ENCODE results near the gene HECTD4. TPM values are rescaled to one million over a fixed set of nuclear protein-coding genes. Genes with fewer than 3 reads are reported as not detected.
"Not testable (repeated sequence)": the region's sequence is repeated elsewhere in the genome, so short reads cannot be mapped to it uniquely, and the experiment has no call there.

HECTD4 gene
- total RNA-seq, 1 donor from 2014 or later = 40.7 TPM

- peaks cover 3% of the 10 kb centered on the region for H3K9me3 Mint-ChIP-seq (ENCODE audit: low read depth)
- no peak for DNase-seq (ENCODE audit: low spot score)
- H3K4me3 Mint-ChIP-seq (ENCODE audit: unreplicated experiment) = no peak overlapping the region
- H3K36me3 Mint-ChIP-seq (ENCODE audit: low read depth) = peaks cover 13% of the 10 kb centered on the region
- H3K27me3 Mint-ChIP-seq (ENCODE audit: low read depth) = no peaks in the 10 kb centered on the region
- TF ChIP-seq CTCF (IDR thresholded peaks at IDR 0.05) = no peak
- no peak overlapping the region for H3K27ac Mint-ChIP-seq (ENCODE audit: unreplicated experiment)
- peaks cover 7% of the 10 kb centered on the region for H3K4me1 Mint-ChIP-seq (ENCODE audit: low read depth)
Observed at GRCh38 chr12:112401054-112401453, 18.8 kb upstream of the HECTD4 start.

GRCh38 chr12:112393328-112393727, 11.1 kb upstream of the HECTD4 start:
- no peak overlapping the region for H3K4me3 Mint-ChIP-seq (ENCODE audit: unreplicated experiment)
- peaks cover 14% of the 10 kb centered on the region for H3K9me3 Mint-ChIP-seq (ENCODE audit: low read depth)
- H3K4me1 Mint-ChIP-seq (ENCODE audit: low read depth) = no peaks in the 10 kb centered on the region
- H3K27me3 Mint-ChIP-seq (ENCODE audit: low read depth) = no peaks in the 10 kb centered on the region
- no peak for TF ChIP-seq CTCF (IDR thresholded peaks at IDR 0.05)
- DNase-seq (ENCODE audit: low spot score) = no peak
- H3K36me3 Mint-ChIP-seq (ENCODE audit: low read depth) = peaks cover 3% of the 10 kb centered on the region
- H3K27ac Mint-ChIP-seq (ENCODE audit: unreplicated experiment) = no peak overlapping the region

- H3K36me3 Mint-ChIP-seq (ENCODE audit: low read depth); H3K4me3 Mint-ChIP-seq (ENCODE audit: unreplicated experiment); H3K4me1 Mint-ChIP-seq (ENCODE audit: low read depth); H3K27me3 Mint-ChIP-seq (ENCODE audit: low read depth); H3K9me3 Mint-ChIP-seq (ENCODE audit: low read depth); DNase-seq (ENCODE audit: low spot score); H3K27ac Mint-ChIP-seq (ENCODE audit: unreplicated experiment): not testable (repeated sequence)
Observed at GRCh38 chr12:112389922-112390654, 7.9 kb upstream of the HECTD4 start.

GRCh38 chr12:112389228-112389627, 7.0 kb upstream of the HECTD4 start:
- H3K27ac Mint-ChIP-seq (ENCODE audit: unreplicated experiment) = no peak overlapping the region
- H3K36me3 Mint-ChIP-seq (ENCODE audit: low read depth) = no peaks in the 10 kb centered on the region
- H3K9me3 Mint-ChIP-seq (ENCODE audit: low read depth) = no peaks in the 10 kb centered on the region
- DNase-seq (ENCODE audit: low spot score) = no peak
- TF ChIP-seq CTCF (IDR thresholded peaks at IDR 0.05) = no peak
- H3K4me3 Mint-ChIP-seq (ENCODE audit: unreplicated experiment) = no peak overlapping the region
- H3K27me3 Mint-ChIP-seq (ENCODE audit: low read depth) = no peaks in the 10 kb centered on the region
- H3K4me1 Mint-ChIP-seq (ENCODE audit: low read depth) = peaks cover 5% of the 10 kb centered on the region

- H3K4me3 Mint-ChIP-seq (ENCODE audit: unreplicated experiment) = no peak overlapping the region
- no peak for TF ChIP-seq CTCF (IDR thresholded peaks at IDR 0.05)
- peaks cover 10% of the 10 kb centered on the region for H3K4me1 Mint-ChIP-seq (ENCODE audit: low read depth)
- peak overlapping the region; percentile 62 for H3K27ac Mint-ChIP-seq (ENCODE audit: unreplicated experiment)
- no peaks in the 10 kb centered on the region for H3K27me3 Mint-ChIP-seq (ENCODE audit: low read depth)
- H3K36me3 Mint-ChIP-seq (ENCODE audit: low read depth) = no peaks in the 10 kb centered on the region
- DNase-seq (ENCODE audit: low spot score) = no peak
- H3K9me3 Mint-ChIP-seq (ENCODE audit: low read depth) = no peaks in the 10 kb centered on the region
Observed at GRCh38 chr12:112386726-112387125, 4.5 kb upstream of the HECTD4 start.

- Mint-ChIP-seq H3K36me3 (ENCODE audit: low read depth) (no peaks in the 10 kb centered on the region), H3K27me3 (ENCODE audit: low read depth) (no peaks in the 10 kb centered on the region), H3K27ac (ENCODE audit: unreplicated experiment) (no peak overlapping the region), H3K4me1 (ENCODE audit: low read depth) (peaks cover 26% of the 10 kb centered on the region), H3K9me3 (ENCODE audit: low read depth) (no peaks in the 10 kb centered on the region), H3K4me3 (ENCODE audit: unreplicated experiment) (peak overlapping the region; percentile 83)
- no peak for DNase-seq (ENCODE audit: low spot score)
- no peak for TF ChIP-seq CTCF (IDR thresholded peaks at IDR 0.05)
Observed at GRCh38 chr12:112382866-112383265, 635 bp upstream of the HECTD4 start.
